Measurements from ENCODE around the gene MEGF11. TPM values are rescaled to one million over a fixed set of nuclear protein-coding genes. Genes with fewer than 3 reads are reported as not detected.
A peak's percentile ranks its signal among the peaks of the same experiment; 100 is the strongest.
"Not testable (repeated sequence)": the region's sequence is repeated elsewhere in the genome, so short reads cannot be mapped to it uniquely, and the experiment has no call there.

MEGF11 gene
- total RNA-seq, 1 donor from 2014 or later: not detected

DNA sequence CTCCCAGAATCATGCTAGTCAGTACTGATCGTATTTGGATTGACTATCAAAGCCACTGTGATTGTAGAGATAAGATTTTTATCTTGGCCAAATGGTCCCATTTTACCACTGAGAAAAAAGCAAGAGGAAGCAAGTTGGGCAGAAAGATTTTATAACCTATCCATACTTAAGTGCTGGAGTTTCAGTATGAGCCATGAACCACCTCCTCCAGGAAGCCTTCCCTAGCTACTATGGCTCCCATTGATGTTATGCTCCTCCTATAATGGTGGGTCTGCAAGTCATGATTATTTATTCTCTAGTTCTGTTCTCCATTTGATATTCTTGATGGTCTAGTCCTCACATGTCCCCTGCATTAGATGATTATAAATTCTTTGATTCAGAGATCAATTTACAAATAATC is 6.6 kb downstream of the MEGF11 start:
- no peak for FAIRE-seq

GRCh38 chr15:66245832-66246231 is 7.7 kb downstream of the MEGF11 start:
- FAIRE-seq; H3K36me3 ChIP-seq (ENCODE audit: control insufficient read depth, insufficient read depth, low read length); DNase-seq (ENCODE audit: low read depth); H3K4me3 ChIP-seq (ENCODE audit: low read depth, low read length); H3K27me3 ChIP-seq (ENCODE audit: control insufficient read depth, insufficient read depth, low read length): not testable (repeated sequence)

More for the DNA sequence above, 6.6 kb downstream of the MEGF11 start:
- DNase-seq (ENCODE audit: low read depth): no peak
- Histone ChIP-seq H3K36me3 (ENCODE audit: control insufficient read depth, insufficient read depth, low read length) (no peaks in the 10 kb centered on the region), H3K4me3 (ENCODE audit: low read depth, low read length) (no peak overlapping the region), H3K27me3 (ENCODE audit: control insufficient read depth, insufficient read depth, low read length) (peaks cover 15% of the 10 kb centered on the region)
- TF ChIP-seq, protein P1, sequence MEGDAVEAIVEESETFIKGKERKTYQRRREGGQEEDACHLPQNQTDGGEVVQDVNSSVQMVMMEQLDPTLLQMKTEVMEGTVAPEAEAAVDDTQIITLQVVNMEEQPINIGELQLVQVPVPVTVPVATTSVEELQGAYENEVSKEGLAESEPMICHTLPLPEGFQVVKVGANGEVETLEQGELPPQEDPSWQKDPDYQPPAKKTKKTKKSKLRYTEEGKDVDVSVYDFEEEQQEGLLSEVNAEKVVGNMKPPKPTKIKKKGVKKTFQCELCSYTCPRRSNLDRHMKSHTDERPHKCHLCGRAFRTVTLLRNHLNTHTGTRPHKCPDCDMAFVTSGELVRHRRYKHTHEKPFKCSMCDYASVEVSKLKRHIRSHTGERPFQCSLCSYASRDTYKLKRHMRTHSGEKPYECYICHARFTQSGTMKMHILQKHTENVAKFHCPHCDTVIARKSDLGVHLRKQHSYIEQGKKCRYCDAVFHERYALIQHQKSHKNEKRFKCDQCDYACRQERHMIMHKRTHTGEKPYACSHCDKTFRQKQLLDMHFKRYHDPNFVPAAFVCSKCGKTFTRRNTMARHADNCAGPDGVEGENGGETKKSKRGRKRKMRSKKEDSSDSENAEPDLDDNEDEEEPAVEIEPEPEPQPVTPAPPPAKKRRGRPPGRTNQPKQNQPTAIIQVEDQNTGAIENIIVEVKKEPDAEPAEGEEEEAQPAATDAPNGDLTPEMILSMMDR (IDR thresholded peaks at IDR 0.05; ENCODE audit: insufficient read depth, low read length, severe bottlenecking): no peak

DNA sequence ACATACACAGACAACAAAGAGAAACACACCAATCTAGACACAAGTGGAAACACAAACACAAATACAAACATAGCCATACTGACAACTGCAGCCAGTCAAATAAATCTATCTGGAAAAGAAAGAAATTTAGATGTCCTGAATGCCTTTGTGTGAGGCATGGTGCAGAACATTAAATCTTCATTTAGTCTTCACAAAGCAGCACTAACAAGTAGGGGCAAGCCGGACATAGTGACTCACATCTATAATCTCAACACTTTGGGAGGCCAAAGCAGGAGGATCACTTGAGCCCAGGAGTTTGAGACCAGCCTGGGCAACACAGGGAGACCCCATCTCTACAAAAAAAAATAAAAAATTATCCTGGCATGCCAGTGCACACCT is 11.7 kb downstream of the MEGF11 start:
- DNase-seq (ENCODE audit: low read depth) (peak; percentile 45), FAIRE-seq (no peak)
- TF ChIP-seq, protein P1 (IDR thresholded peaks at IDR 0.05; ENCODE audit: insufficient read depth, low read length, severe bottlenecking): no peak
- Histone ChIP-seq H3K4me3 (ENCODE audit: low read depth, low read length) (no peak overlapping the region), H3K27me3 (ENCODE audit: control insufficient read depth, insufficient read depth, low read length) (no peaks in the 10 kb centered on the region), H3K36me3 (ENCODE audit: control insufficient read depth, insufficient read depth, low read length) (no peaks in the 10 kb centered on the region)

DNA sequence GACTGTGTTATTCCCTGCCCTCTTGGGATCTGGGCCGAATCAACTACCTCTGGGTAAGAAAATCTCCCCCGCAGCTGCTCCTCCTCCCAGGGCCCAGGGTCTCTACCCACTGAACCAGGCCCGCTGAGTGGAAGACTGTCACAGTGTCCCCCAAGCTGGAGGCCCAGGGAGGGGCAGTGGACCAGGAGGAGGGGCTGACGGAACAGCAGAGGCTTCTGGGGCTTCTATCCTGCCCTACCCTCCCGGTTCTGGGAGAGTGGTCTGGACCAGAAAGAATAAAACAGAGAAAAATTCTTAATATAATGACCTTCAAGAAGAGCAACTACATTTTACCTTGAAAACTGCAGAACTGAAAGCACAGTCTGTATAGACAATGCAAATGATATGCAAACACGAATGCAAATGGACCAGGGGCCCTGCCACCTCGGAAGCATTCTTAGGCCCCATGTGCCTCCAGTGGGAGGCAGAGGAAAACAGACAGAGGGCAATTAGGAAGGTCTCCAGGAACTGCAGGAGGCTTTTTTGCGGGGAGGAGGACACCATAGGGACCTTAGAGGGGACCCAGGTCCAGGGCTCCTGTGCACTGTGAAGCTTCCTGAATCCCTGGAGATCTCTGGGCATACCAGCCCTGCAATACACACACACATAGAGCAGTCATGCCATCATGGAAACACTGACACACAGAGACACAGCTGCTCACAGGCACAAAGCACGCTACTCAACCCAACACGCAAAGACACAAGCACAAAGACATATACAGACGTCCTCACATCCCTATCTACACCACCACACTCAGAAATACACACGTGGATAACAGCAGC is 12.3 kb downstream of the MEGF11 start:
- H3K36me3 ChIP-seq (ENCODE audit: control insufficient read depth, insufficient read depth, low read length): no peaks in the 10 kb centered on the region
- H3K4me3 ChIP-seq (ENCODE audit: low read depth, low read length): no peak overlapping the region
- FAIRE-seq (peak; percentile 81), DNase-seq (ENCODE audit: low read depth) (no peak)
- TF ChIP-seq, protein P1 (IDR thresholded peaks at IDR 0.05; ENCODE audit: insufficient read depth, low read length, severe bottlenecking): no peak
- H3K27me3 ChIP-seq (ENCODE audit: control insufficient read depth, insufficient read depth, low read length): peaks cover under 1% of the 10 kb centered on the region

DNA sequence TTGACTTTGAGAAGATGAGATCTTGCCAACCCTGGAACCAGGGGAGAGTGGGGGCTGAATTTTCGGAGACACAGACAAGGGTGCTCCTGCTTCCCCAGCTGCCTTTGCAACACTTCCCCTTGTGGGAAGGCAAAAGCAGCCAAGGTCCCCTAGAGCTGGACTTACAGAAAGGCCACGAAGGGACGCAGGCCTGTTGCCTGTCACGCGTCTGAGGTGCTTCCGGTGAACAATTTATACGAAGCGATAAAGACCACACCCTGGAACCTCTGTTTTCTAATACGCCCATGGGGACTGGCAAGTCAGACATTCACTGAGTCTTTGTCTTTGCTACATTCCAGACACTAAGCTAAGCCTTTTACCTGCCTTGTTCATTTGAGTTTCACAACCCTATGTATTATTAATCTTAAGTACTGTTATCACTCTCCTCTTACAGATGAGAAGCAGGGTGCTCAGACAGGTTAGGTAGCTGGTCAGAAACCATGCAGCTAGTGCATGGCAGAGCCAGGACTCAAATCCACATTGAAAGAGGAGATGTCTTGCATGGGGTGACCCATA is 13.2 kb downstream of the MEGF11 start:
- TF ChIP-seq, protein P1 (IDR thresholded peaks at IDR 0.05; ENCODE audit: insufficient read depth, low read length, severe bottlenecking): no peak
- H3K4me3 ChIP-seq (ENCODE audit: low read depth, low read length): no peak overlapping the region
- DNase-seq (ENCODE audit: low read depth) (peak; percentile 6), FAIRE-seq (no peak)
- H3K27me3 ChIP-seq (ENCODE audit: control insufficient read depth, insufficient read depth, low read length): peaks cover 5% of the 10 kb centered on the region
- H3K36me3 ChIP-seq (ENCODE audit: control insufficient read depth, insufficient read depth, low read length): no peaks in the 10 kb centered on the region

- H3K4me3 ChIP-seq (ENCODE audit: low read depth, low read length): no peak overlapping the region
- H3K27me3 ChIP-seq (ENCODE audit: control insufficient read depth, insufficient read depth, low read length): peaks cover 5% of the 10 kb centered on the region
- no peak for FAIRE-seq
- H3K36me3 ChIP-seq (ENCODE audit: control insufficient read depth, insufficient read depth, low read length): no peaks in the 10 kb centered on the region
- DNase-seq (ENCODE audit: low read depth): no peak
- TF ChIP-seq, protein P1 (IDR thresholded peaks at IDR 0.05; ENCODE audit: insufficient read depth, low read length, severe bottlenecking): no peak
Measured at GRCh38 chr15:66239514-66239913, 14.0 kb downstream of the MEGF11 start.
